Measurements from ENCODE around the gene GLT8D1.

Gene GLT8D1

GRCh38 chr3:52689151-52689550 lies 16.4 kb downstream of the GLT8D1 start:
- Histone ChIP-seq H3K9me3 (ENCODE audit: control extremely low read depth in 1 of 5, control insufficient read depth in 4 of 5, insufficient read depth in 2 of 5, low read depth in 1 of 5, low read length in 4 of 5) (no peaks in the 10 kb centered on the region), H3K4me1 (ENCODE audit: control extremely low read depth in 1 of 4, control insufficient read depth in 4 of 4, insufficient read depth in 4 of 4, low read length in 3 of 4) (peaks cover 10 to 25% (median 21%) of the 10 kb centered on the region in 4 experiments), H3K27me3 (replicated peaks in 2 of 5; ENCODE audit: control insufficient read depth in 4 of 5, insufficient read depth in 5 of 5, low read length in 4 of 5) (no peaks in the 10 kb centered on the region), H3K36me3 (ENCODE audit: control insufficient read depth in 4 of 4, insufficient read depth in 4 of 4, low read length in 3 of 4) (peaks cover 29 to 68% (median 61%) of the 10 kb centered on the region in 4 experiments), H3K27ac (ENCODE audit: insufficient read depth in 1 of 2, low read depth in 1 of 2, low read length in 2 of 2, poor library complexity in 1 of 2, severe bottlenecking in 2 of 2) (peak overlapping the region in 1 of 2 experiments; percentile 32), H3K4me3 (ENCODE audit: control insufficient read depth in 1 of 7, extremely low read depth in 1 of 7, insufficient read depth in 4 of 7, low read depth in 2 of 7, low read length in 6 of 7) (no peak overlapping the region)
- WGBS (ENCODE audit: insufficient coverage): 100% methylated on average over 1 of the region's 3 CpGs
- POLR2A ChIA-PET: no interaction called here
- CTCF ChIA-PET: interaction anchor here (2.2 kb wide), 1 partner anchor 9 kb away, joined by 11 read pairs; no protein-coding TSS in a partner anchor
- no peak for DNase-seq

DNA sequence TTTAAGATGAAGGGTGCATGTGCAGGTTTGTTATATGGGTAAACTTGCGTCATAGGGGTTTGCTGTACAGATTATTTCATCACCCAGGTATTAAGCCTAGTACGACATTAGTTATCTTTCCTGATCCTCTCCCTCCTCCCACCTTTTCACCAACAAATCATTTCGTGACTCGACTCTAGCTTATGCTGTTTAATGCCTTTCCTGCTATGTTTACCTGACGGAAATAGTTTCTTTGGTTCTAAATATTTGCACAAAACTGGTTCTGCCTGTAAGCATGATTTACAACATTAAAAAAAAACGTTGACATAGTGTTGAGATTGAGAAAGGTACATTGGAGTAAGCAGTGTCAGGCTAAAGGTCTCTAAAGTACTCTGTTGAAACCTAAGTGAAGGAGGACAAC lies 17.3 kb downstream of the GLT8D1 start:
- ChIA-PET POLR2A (interaction anchor here (0.6 kb wide), 1 partner anchor 20 kb away, joined by 3 read pairs; no protein-coding TSS in a partner anchor), CTCF (interaction anchor here (1.2 to 2.2 kb wide), 2 partner anchors 10 to 17 kb away, joined by 3 to 11 read pairs; partner anchors contain the start of gene GLT8D1)
- Histone ChIP-seq H3K4me3 (ENCODE audit: control insufficient read depth in 1 of 7, extremely low read depth in 1 of 7, insufficient read depth in 4 of 7, low read depth in 2 of 7, low read length in 6 of 7) (no peak overlapping the region), H3K27me3 (replicated peaks in 2 of 5; ENCODE audit: control insufficient read depth in 4 of 5, insufficient read depth in 5 of 5, low read length in 4 of 5) (no peaks in the 10 kb centered on the region), H3K36me3 (ENCODE audit: control insufficient read depth in 4 of 4, insufficient read depth in 4 of 4, low read length in 3 of 4) (peaks cover 23 to 61% (median 53%) of the 10 kb centered on the region in 4 experiments), H3K9me3 (ENCODE audit: control extremely low read depth in 1 of 5, control insufficient read depth in 4 of 5, insufficient read depth in 2 of 5, low read depth in 1 of 5, low read length in 4 of 5) (no peaks in the 10 kb centered on the region), H3K4me1 (ENCODE audit: control extremely low read depth in 1 of 4, control insufficient read depth in 4 of 4, insufficient read depth in 4 of 4, low read length in 3 of 4) (peaks cover 13 to 33% (median 22%) of the 10 kb centered on the region in 4 experiments), H3K27ac (ENCODE audit: insufficient read depth in 1 of 2, low read depth in 1 of 2, low read length in 2 of 2, poor library complexity in 1 of 2, severe bottlenecking in 2 of 2) (peak overlapping the region in 1 of 2 experiments; percentile 32)
- WGBS (ENCODE audit: insufficient coverage): 100% methylated on average over 5 of the region's 6 CpGs
- no peak for DNase-seq

GRCh38 chr3:52685709-52686691 lies 19.6 kb downstream of the GLT8D1 start, which contains the start of the genes GNL3 and PBRM1:
GNL3 (plus strand) TSS chr3:52686032; CDS start chr3:52686093, 61 bp downstream.
PBRM1 (minus strand) TSS chr3:52685913.
- WGBS (ENCODE audit: insufficient coverage): under 1% methylated on average over 70 of the region's 82 CpGs
- Histone ChIP-seq H3K36me3 (ENCODE audit: control insufficient read depth in 4 of 4, insufficient read depth in 4 of 4, low read length in 3 of 4) (peaks cover 15 to 43% (median 35%) of the 10 kb centered on the region in 4 experiments), H3K27me3 (replicated peaks in 2 of 5; ENCODE audit: control insufficient read depth in 4 of 5, insufficient read depth in 5 of 5, low read length in 4 of 5) (no peaks in the 10 kb centered on the region), H3K9me3 (ENCODE audit: control extremely low read depth in 1 of 5, control insufficient read depth in 4 of 5, insufficient read depth in 2 of 5, low read depth in 1 of 5, low read length in 4 of 5) (no peaks in the 10 kb centered on the region), H3K4me3 (ENCODE audit: control insufficient read depth in 1 of 7, extremely low read depth in 1 of 7, insufficient read depth in 4 of 7, low read depth in 2 of 7, low read length in 6 of 7) (peak within 1 kb of the TSS; percentile 46 to 99 (median 93)), H3K27ac (ENCODE audit: insufficient read depth in 1 of 2, low read depth in 1 of 2, low read length in 2 of 2, poor library complexity in 1 of 2, severe bottlenecking in 2 of 2) (peak within 1 kb of the TSS; percentile 94 to 97), H3K4me1 (ENCODE audit: control extremely low read depth in 1 of 4, control insufficient read depth in 4 of 4, insufficient read depth in 4 of 4, low read length in 3 of 4) (peaks cover 13 to 53% (median 29%) of the 10 kb centered on the region in 4 experiments)
- CTCF ChIA-PET: no interaction called here
- DNase-seq: peak; percentile 96 to 99 (median 98)
- POLR2A ChIA-PET: interaction anchor here (1.6 kb wide), 1 partner anchor 10 kb away, joined by 4 read pairs; no protein-coding TSS in a partner anchor

GRCh38 chr3:52685285-52685708 lies 20.3 kb downstream of the GLT8D1 start:
- POLR2A ChIA-PET: interaction anchor here (1.6 kb wide), 1 partner anchor 11 kb away, joined by 4 read pairs; no protein-coding TSS in a partner anchor

DNA sequence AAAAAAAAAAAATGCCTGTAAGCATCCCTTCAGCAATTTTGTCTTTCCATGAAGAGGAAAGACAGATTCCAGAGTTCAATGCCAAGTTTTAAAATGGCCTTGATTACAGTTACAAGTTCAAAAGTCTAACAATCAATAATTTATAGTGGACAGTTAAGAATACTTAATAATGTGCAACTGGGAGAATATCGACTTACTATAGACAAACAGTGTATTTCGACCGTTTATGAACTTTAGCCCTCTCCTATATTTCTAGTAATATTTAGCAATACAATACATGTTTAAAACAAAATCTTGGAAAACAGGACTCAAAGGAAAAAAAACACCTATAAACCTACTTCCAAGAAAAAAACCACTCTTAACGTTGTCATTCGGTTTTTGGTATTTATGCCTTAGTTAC lies 21.4 kb downstream of the GLT8D1 start:
- Histone ChIP-seq H3K27me3 (replicated peaks in 2 of 5; ENCODE audit: control insufficient read depth in 4 of 5, insufficient read depth in 5 of 5, low read length in 4 of 5) (no peaks in the 10 kb centered on the region), H3K9me3 (ENCODE audit: control extremely low read depth in 1 of 5, control insufficient read depth in 4 of 5, insufficient read depth in 2 of 5, low read depth in 1 of 5, low read length in 4 of 5) (no peaks in the 10 kb centered on the region), H3K4me1 (ENCODE audit: control extremely low read depth in 1 of 4, control insufficient read depth in 4 of 4, insufficient read depth in 4 of 4, low read length in 3 of 4) (peaks cover 13 to 56% (median 30%) of the 10 kb centered on the region in 4 experiments), H3K36me3 (ENCODE audit: control insufficient read depth in 4 of 4, insufficient read depth in 4 of 4, low read length in 3 of 4) (peaks cover 17 to 40% (median 26%) of the 10 kb centered on the region in 4 experiments), H3K27ac (ENCODE audit: insufficient read depth in 1 of 2, low read depth in 1 of 2, low read length in 2 of 2, poor library complexity in 1 of 2, severe bottlenecking in 2 of 2) (peak overlapping the region; percentile 46 to 97), H3K4me3 (ENCODE audit: control insufficient read depth in 1 of 7, extremely low read depth in 1 of 7, insufficient read depth in 4 of 7, low read depth in 2 of 7, low read length in 6 of 7) (peak overlapping the region in 4 of 7 experiments; percentile 13 to 93 (median 83))
- no peak for DNase-seq
- POLR2A ChIA-PET: no interaction called here
- CTCF ChIA-PET: no interaction called here
- whole genome bisulfite sequencing (ENCODE audit: insufficient coverage): no CpG with 5 or more reads among the region's 5 CpGs

More at GRCh38 chr3:52685285-52685708, 20.3 kb downstream of the GLT8D1 start:
- Histone ChIP-seq H3K4me1 (ENCODE audit: control extremely low read depth in 1 of 4, control insufficient read depth in 4 of 4, insufficient read depth in 4 of 4, low read length in 3 of 4) (peaks cover 13 to 56% (median 30%) of the 10 kb centered on the region in 4 experiments), H3K36me3 (ENCODE audit: control insufficient read depth in 4 of 4, insufficient read depth in 4 of 4, low read length in 3 of 4) (peaks cover 11 to 40% (median 31%) of the 10 kb centered on the region in 4 experiments), H3K27ac (ENCODE audit: insufficient read depth in 1 of 2, low read depth in 1 of 2, low read length in 2 of 2, poor library complexity in 1 of 2, severe bottlenecking in 2 of 2) (peak overlapping the region; percentile 94 to 97), H3K27me3 (replicated peaks in 2 of 5; ENCODE audit: control insufficient read depth in 4 of 5, insufficient read depth in 5 of 5, low read length in 4 of 5) (no peaks in the 10 kb centered on the region), H3K9me3 (ENCODE audit: control extremely low read depth in 1 of 5, control insufficient read depth in 4 of 5, insufficient read depth in 2 of 5, low read depth in 1 of 5, low read length in 4 of 5) (no peaks in the 10 kb centered on the region), H3K4me3 (ENCODE audit: control insufficient read depth in 1 of 7, extremely low read depth in 1 of 7, insufficient read depth in 4 of 7, low read depth in 2 of 7, low read length in 6 of 7) (peak overlapping the region; percentile 46 to 99 (median 93))
- peak; percentile 62 to 81 (median 73) for DNase-seq
- WGBS (ENCODE audit: insufficient coverage): 0% methylated on average over 18 of the region's 41 CpGs
- CTCF ChIA-PET: no interaction called here

DNA sequence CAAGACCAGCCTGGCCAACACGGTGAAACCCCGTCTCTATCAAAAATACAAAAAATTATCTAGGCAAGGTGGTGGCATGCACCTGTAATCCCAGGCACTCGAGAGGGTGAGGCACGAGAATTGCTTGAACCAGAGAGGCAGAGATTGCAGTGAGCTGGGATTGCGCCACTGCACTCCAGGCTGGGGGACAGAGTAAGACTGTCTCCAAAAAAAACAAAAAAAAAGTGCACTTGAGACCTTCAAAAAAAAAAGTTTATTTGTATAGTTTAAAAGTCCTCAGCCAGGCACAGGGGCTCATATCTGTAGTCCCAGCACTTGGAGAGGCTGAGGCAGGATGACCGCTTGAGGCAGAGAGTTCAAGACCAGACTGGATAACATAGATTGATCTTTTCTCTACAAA lies 22.0 kb downstream of the GLT8D1 start:
- WGBS (ENCODE audit: insufficient coverage): 100% methylated on average over 5 of the region's 6 CpGs

More for the DNA sequence above, 22.0 kb downstream of the GLT8D1 start:
- peaks cover 18 to 40% (median 23%) of the 10 kb centered on the region in 4 experiments for H3K36me3 ChIP-seq (ENCODE audit: control insufficient read depth in 4 of 4, insufficient read depth in 4 of 4, low read length in 3 of 4)
- ChIA-PET CTCF (interaction anchor here (0.6 kb wide), 1 partner anchor 211 kb away, joined by 3 read pairs; no protein-coding TSS in a partner anchor), POLR2A (no interaction called here)
- no peak for DNase-seq
- no peak overlapping the region for H3K4me3 ChIP-seq (ENCODE audit: control insufficient read depth in 1 of 7, extremely low read depth in 1 of 7, insufficient read depth in 4 of 7, low read depth in 2 of 7, low read length in 6 of 7)
- no peak overlapping the region for H3K27ac ChIP-seq (ENCODE audit: insufficient read depth in 1 of 2, low read depth in 1 of 2, low read length in 2 of 2, poor library complexity in 1 of 2, severe bottlenecking in 2 of 2)
- no peaks in the 10 kb centered on the region for H3K9me3 ChIP-seq (ENCODE audit: control extremely low read depth in 1 of 5, control insufficient read depth in 4 of 5, insufficient read depth in 2 of 5, low read depth in 1 of 5, low read length in 4 of 5)
- H3K4me1 ChIP-seq (ENCODE audit: control extremely low read depth in 1 of 4, control insufficient read depth in 4 of 4, insufficient read depth in 4 of 4, low read length in 3 of 4): peaks cover 13 to 56% (median 30%) of the 10 kb centered on the region in 4 experiments
- no peaks in the 10 kb centered on the region for H3K27me3 ChIP-seq (replicated peaks in 2 of 5; ENCODE audit: control insufficient read depth in 4 of 5, insufficient read depth in 5 of 5, low read length in 4 of 5)

Measured in common myeloid progenitor, CD34-positive (primary cell).